Measurements from ENCODE around the gene ARNT2.

The ARNT2 gene

GRCh38 chr15:80601256-80601655, 197.1 kb downstream of the ARNT2 start:
- no peak for DNase-seq

- DNase-seq: no peak
Measured at GRCh38 chr15:80604583-80605575, 200.7 kb downstream of the ARNT2 start.

- DNase-seq: no peak
Measured at GRCh38 chr15:80605591-80606150, 201.5 kb downstream of the ARNT2 start.

GRCh38 chr15:80606511-80607071, 202.4 kb downstream of the ARNT2 start:
- DNase-seq: no peak

GRCh38 chr15:80607287-80607980, 203.3 kb downstream of the ARNT2 start:
- no peak for DNase-seq

- no peak for DNase-seq
Measured at GRCh38 chr15:80608688-80609087, 204.5 kb downstream of the ARNT2 start.

GRCh38 chr15:80609091-80609490, 204.9 kb downstream of the ARNT2 start:
- no peak for DNase-seq

GRCh38 chr15:80609512-80609946, 205.3 kb downstream of the ARNT2 start:
- no peak for DNase-seq

GRCh38 chr15:80611543-80612080, 207.4 kb downstream of the ARNT2 start:
- DNase-seq: no peak

- DNase-seq: no peak
Measured at GRCh38 chr15:80612118-80612823, 208.1 kb downstream of the ARNT2 start.

- no peak for DNase-seq
Measured at GRCh38 chr15:80613762-80614365, 209.7 kb downstream of the ARNT2 start.

GRCh38 chr15:80614711-80615360, 210.7 kb downstream of the ARNT2 start:
- no peak for DNase-seq

- no peak for DNase-seq
Measured at GRCh38 chr15:80615361-80615736, 211.2 kb downstream of the ARNT2 start.

- DNase-seq: no peak
Measured at GRCh38 chr15:80615783-80616391, 211.7 kb downstream of the ARNT2 start.

- DNase-seq: no peak
Measured at GRCh38 chr15:80618685-80619400, 214.7 kb downstream of the ARNT2 start.

- DNase-seq: no peak
Measured at GRCh38 chr15:80619680-80620079, 215.5 kb downstream of the ARNT2 start.

- DNase-seq: no peak
Measured at GRCh38 chr15:80620141-80620540, 216.0 kb downstream of the ARNT2 start.

GRCh38 chr15:80620931-80621330, 216.7 kb downstream of the ARNT2 start:
- DNase-seq: no peak

- DNase-seq: no peak
Measured at GRCh38 chr15:80626643-80627120, 222.5 kb downstream of the ARNT2 start.

- DNase-seq: no peak
Measured at GRCh38 chr15:80629355-80629754, 225.2 kb downstream of the ARNT2 start.

Measured in CD4-positive, alpha-beta T cell treated with Interleukin-17A for 4 hours (primary cell).